HL-60/S4 treated with phorbol 12-myristate 13-acetate at 8.2 ng/mL for 4 days and 3 days (cell line): ENCODE data around the gene SHLD2.
"Not testable (repeated sequence)": the region's sequence is repeated elsewhere in the genome, so short reads cannot be mapped to it uniquely, and the experiment has no call there.

Experiments used
- in situ Hi-C: fragments of 300-500 bp; cut with MboI; formaldehyde crosslinking; loops from 2 replicates; pipeline ENCODE4 v1.15.0; 2022; ENCODE audit warnings: low sequenced_read_pairs

SHLD2 gene

DNA sequence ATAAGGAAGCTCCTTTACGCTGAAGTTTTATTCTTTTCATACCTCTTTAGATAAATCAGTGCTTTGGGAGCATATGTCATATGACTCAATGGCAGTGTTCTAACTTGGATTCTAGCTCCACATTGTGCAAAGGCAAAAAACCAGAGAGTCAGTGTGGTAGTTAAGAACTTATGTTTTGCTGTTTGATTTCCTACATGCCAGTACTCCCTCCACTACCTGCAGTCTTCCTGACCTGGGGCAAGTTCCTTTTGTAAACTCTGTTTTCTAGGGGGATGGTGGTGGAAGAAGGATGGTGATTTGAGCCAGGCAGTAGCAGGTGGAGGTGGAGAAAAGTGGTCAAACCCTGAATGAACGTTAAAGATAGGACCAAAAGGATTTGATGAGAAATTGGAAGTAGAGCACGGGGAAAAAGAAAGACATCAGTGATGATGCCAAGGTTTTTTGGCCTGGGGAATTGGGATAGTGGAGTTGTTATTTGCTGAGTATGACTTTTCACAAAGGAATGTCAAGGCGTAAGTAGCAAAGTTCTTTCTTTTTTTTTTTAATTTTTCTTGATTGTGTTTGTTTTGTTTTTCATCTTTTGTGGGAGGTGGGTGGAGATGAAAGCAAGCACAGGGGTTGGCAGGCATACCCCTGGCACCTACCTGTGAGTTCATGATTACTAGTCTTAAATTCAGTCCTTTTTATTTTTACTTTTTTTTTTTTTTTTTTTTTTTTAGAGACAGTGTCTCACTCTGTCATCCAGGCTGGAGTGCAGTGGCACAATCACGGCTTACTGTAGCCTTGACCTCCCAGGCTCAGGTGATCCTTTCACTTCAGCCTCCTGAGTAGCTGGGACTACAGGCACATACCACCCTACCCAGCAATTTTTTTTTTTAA is 47.5 kb downstream of the SHLD2 start:
- in situ Hi-C loops = not testable (repeated sequence)

DNA sequence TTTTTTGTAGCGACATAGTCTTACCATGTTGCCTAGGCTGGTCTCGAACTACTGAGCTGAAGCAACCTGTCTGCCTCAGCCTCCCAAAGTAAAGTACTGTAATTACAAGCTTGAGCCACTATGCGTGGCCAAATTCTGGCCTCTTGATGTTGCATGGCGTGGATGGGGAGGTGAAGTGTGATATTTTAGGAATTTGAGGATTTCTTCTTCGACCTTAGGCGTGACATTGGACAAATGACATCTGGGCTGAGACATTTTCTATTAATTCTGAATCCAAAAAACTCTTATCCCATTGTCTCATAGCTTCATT is 48.1 kb downstream of the SHLD2 start:
- in situ Hi-C loops = not testable (repeated sequence)

DNA sequence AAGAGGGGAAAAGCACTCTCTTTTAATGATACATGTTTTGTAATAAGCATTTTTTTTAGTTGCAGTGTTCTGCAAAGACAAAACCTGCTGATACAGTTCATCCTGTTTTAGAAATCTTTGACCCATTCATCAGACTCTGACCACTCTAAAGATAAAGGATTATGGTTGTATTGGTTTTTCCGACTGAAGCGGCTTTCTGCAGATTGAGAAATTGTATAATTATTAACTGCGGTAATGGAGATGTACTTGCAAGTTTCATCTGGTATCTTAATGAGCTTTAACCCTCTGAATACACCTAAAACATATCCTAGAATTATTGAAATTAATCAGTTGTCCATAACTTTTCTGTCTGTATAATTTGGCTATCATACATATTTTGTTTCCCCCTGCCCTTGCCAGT is 50.6 kb downstream of the SHLD2 start:
- in situ Hi-C loops = not testable (repeated sequence)

DNA sequence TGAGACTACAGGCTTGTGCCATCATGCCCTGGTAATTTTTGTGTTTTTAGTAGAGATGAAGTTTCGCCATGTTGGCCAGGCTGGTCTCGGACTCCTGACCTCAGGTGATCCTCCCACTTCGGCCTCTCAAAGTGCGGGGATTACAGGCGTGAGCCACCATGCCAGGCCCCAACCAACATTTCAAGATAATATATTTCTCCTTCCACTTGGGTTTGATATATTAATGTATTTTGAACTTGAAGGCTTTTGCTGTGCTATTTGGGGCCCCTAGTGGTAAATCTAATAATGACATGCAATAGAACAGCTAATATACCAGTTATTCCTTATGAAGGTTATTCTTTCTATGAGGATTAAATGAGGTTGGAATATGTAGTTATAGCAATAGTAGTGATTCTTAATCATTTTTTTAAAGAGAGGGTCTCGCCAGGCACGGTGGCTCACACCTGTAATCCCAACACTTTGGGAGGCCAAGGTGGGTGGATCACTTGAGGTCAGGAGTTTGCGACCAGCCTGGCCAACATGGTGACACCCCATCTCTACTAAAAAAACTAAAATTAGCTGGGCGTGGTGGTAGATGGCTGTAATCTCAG is 54.1 kb downstream of the SHLD2 start:
- in situ Hi-C loops = not testable (repeated sequence)

DNA sequence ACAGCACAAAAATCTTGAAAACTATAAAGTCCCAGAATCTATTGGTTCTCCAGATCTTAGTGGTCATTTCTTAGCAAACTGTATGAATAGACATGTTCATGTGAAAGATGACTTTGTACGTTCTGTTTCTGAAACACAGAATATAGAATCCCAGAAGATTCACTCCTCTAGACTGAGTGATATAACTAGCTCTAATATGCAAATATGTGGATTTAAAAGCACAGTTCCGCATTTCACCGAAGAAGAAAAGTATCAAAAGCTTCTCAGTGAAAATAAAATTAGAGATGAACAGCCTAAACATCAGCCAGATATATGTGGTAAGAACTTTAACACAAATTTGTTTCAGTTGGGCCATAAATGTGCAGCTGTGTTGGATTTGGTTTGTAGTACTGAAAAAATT is 56.5 kb downstream of the SHLD2 start:
- in situ Hi-C loops = not testable (repeated sequence)

DNA sequence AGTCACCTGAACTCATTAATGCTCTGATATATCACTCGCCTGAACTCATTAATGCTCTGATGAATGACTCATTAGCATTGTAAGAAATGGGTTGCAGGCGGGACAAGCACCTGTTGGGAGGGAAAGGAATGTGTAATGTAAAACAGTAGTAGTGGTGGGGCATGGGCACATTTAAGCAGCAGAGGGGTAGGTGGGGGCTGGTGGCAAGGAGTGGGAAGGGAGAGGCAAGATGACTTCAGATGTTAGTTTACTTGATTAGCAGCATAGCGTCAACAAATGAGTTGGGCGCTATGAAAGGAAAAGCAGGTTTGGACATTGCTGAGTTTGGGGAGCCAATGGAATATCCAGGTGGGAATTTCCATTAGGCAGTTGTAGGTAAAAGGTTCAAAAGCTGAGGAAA is 61.8 kb downstream of the SHLD2 start:
- in situ Hi-C loops = not testable (repeated sequence)

DNA sequence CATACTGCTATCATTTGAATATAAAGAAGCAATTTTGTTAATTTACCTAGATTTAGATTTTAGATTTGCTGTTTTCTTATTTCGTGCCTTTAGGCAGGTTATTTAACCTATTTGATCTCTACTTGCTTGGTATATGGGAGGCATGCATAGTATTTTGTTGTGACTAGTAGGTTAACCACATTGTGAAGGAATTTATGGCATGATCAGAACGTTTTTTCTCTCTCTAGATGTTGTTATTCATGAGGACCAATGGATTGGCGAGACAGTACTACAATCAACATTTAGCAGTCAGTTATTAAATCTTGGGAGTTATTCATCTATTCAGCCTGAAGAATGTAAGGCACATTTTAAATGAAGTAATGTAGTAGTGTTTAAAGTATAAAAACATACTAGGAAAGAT is 62.8 kb downstream of the SHLD2 start:
- in situ Hi-C loops = not testable (repeated sequence)

DNA sequence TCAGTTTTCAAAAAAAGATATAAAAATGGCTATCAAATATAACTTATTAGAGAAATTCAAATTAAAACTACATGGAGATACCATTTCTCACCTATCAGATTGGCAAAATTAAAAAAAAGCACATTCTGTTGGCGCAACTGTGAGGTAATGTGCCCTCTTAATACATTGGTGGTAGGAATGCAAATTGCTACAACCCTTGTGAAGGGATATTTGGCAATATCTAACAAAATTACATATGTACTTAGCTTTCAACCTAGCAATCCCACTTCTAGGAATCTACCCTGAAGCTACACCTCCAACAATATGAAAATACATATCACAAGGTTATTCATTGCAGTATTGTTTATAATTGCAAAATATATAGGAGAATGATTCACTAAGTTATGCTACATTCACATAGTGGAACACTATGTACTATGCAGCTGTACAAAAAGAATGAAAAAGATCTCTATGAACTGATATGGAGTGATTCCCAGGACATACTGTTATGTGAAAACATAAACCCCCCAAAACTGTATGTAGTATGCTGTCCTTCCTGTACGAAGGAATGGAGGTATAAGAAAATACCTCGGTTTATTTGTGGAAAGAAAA is 67.8 kb downstream of the SHLD2 start:
- in situ Hi-C loops = not testable (repeated sequence)

DNA sequence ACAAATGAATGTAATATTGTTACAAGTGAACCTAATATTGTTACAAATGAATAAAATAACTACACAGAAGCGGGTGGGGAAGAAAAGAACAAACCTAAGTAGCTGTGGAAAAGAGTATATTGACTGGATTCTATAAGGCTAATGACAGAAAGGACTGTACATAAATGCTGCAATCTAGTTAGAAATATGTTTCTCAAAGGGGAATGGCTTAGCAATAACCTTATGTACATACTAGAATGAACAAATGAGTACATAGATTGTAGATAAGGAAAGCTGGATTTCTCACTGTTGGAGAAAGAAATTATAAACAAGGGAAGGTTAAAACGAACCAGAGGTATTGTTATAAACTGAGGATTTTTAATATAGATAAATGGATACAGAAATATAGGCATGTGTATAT is 68.4 kb downstream of the SHLD2 start:
- in situ Hi-C loops = not testable (repeated sequence)

DNA sequence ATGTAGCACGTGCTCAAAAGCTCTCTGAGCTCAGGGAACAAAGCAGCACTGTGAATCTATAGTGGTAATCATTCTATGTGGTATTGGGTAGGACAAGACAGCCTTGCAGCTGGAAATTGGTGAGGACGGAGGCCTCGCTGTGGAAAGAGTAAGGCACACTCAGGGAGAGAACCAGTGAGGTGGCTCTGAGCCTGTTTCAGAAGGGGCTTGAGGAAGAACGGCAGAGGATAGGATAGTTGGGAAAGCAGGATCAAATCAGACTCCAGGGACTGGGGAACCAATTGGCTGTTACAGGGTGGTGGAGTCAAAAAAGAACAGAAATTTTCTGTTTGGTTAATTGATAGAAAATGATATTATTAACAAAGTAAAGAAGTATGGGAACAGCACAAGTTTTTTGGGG is 74.9 kb downstream of the SHLD2 start:
- in situ Hi-C loops = not testable (repeated sequence)

DNA sequence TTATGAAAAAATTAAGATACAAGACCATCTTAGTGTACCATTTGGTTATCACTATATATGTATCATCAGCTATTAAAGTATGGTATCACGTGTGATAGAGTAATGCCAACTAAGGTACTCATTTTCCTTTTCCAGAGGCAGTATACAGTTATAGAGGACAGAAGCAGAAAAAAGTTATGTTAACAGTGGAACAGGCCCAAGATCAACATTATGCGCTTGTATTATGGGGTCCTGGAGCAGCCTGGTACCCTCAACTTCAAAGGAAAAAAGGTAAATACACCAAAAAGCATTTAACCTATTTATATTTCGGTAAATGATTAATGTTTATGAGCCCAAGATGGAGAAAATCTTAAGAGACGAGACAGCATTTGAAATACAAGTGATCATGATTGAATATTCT is 75.7 kb downstream of the SHLD2 start:
- in situ Hi-C loops = not testable (repeated sequence)

DNA sequence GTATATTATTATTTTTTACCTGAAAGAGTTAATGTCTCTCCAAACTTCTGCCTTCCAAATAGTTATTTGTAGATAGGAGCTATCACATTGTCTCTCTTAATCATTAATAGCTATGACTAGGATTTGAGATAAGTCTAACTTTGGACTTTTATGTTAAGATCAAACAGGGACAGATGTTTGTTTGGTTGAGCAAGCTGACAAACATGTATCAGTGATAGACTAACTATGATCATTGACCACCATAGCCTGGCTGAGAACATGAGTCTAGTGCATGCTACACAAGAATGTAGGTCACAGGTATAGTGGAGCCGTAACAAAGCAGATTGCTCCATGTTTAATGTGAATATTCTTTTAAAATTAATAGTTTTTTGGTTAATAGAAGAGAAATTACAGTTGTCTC is 76.7 kb downstream of the SHLD2 start:
- in situ Hi-C loops = not testable (repeated sequence)

DNA sequence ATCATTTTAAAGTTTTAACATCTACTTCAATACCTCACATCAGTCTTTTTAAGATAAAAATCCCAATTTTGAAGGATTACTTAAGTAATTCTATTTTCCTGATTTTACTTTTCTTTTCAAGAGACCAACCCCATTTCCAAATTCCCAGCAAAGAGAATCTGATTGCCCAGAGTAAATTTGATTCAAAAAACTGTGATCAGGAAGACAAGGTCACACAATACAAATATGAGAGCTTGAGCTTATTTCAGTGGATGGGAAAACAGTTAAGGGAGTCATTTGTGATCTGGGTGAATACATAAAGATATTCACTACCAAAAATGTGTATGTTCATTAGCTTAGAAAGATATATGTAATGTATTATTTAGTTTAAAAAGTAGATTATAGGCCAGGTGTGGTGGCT is 77.2 kb downstream of the SHLD2 start:
- in situ Hi-C loops = not testable (repeated sequence)

DNA sequence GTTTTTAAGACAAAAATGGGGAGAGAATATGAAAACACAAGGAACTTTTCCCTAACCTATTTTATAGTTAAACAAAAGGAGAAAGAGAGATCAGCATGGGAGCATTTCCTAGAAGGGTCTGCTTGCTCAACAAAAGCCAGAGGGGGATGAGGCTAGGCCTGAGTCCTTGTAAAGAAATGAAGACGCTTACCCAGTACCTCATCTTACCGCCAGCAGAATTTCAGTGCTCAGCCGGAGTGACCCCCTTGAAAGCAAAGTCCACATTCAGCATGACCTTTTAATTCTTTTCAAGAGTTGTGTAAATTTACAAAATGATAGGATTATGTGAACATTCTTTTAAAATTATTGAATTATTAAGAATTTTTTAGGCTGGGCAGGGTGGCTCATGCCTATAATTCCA is 82.6 kb downstream of the SHLD2 start:
- in situ Hi-C loops = not testable (repeated sequence)

DNA sequence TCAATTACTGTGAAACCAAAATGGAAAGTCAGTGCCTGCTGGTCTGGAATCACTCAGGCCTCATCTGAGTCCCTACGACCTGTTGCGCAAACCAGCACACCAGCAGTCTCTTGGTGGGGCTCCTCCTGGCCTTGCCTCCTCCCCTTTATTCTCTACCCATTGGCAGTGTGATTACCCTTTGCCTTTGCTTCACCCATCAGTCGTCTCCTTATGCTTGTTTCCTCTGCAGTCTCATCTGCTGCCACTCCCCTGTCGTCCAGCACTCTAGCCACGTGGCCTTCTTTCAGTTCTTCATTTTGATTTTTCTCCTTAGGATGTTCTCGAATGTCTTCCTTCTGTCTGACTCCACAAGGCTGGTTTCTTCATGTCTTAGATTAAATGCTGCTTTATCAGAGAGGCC is 89.4 kb downstream of the SHLD2 start:
- in situ Hi-C loops = not testable (repeated sequence)

DNA sequence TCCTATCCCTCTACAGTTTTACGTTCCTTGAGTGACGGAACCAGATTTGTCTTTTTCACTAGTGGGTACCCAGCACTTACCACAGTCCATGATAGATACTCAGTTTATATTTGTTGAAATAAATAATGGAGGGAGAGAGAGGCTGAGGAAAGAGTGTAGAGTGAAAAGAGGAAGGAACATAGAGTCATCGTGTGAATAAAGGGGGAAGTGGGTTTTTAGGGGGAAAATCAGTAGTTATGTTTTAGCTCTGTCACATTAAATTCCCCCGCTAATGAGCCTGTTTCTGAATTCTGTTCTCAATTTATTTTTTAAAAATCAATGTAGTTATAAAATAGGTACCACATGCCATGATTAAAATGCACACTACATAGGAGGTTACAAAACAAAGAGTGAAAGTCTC is 91.0 kb downstream of the SHLD2 start:
- in situ Hi-C loops = not testable (repeated sequence)

DNA sequence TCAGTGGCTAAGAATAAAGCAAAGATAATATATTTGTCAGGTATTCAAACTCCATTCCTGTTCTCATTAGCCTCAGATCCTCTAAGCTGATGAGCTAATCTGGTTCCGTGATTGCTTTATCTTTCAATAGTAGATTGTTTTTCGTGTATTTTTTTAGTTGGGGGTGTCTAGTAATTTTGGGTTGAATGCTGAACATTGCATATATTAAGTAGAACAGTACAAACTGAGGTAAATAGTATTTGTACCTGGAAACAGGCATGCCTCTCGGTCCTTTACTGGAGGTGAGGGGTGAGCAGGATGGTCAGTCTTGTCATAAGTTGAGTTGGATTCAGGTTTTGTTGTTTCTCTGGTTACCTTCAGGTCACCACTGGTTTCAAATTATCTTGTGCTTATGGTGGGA is 92.6 kb downstream of the SHLD2 start:
- in situ Hi-C loops = not testable (repeated sequence)

DNA sequence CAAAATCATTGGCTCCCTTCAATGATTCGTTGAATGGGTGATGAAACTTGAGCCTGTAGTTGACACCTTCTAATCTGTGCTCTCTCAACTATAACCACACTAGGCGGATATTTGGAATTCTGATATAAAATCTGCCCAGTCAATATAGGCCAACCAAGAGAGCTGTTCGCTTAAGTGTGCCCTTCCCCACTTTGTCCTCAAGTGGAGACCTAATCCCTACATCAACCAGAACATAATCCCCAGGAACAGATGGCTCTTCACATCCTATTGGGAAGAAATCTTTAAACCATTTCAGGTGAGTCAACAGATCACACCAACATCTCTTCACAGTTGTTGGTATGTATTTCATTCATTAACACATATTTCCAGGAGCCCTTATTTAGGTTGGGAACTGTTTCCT is 96.8 kb downstream of the SHLD2 start:
- in situ Hi-C loops = not testable (repeated sequence)

DNA sequence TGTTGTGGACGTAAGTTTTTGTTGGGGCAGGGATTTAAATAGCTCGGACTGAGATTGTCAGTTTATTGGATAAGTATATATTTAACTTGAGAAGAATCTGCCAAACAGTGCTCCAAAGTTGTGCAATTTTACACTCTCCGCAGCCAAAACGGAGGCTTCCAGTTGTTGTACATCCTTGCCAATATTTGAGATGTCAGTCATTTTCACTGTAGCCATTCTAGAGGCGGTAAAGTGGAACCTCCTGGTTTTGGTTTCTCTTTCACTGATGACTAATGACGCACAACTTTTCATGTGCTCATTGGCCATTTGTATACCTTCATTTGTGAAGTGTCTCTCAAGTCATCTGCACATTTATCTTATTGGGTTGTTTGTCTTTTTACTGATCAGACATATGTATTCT is 105.9 kb downstream of the SHLD2 start:
- in situ Hi-C loops = not testable (repeated sequence)

DNA sequence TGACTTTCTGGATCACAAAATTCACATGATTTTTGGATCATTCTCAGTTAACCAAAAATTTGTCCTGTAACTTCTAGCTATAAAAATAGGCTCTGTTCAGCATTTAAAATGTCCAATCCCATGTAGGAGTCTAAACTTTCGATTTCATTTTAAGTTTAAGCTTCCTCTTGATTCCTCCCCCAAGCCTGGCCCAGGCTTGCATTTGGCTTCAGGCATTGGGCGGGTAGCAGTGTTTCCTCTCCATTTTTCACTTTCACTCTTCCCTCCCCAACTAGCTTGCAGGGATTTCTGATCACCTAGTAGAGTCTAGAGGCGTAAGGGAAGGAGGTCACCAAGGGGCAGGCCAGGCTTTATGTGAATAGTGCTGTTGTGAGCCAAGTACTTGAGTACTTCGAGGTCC is 109.8 kb downstream of the SHLD2 start:
- in situ Hi-C loops = not testable (repeated sequence)

DNA sequence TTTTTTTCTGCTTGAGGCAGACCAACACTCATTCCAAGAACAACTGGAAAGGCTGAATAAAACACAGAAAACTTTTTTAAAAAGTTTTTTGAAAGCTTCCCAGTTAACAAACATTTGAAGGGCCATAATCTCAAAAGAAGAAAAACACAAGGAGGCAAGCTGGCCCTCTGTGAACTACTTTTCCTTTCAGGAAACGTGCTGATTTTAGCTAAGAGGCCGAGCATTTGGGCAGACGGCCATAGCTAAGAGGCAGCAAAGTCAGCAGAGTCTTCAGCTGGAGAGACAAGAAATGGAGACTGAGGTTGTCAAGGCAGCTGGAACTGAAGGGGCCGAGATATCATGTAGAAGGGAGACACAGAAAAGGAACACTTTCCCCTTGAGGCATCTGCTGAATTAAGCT is 111.9 kb downstream of the SHLD2 start:
- in situ Hi-C loops = not testable (repeated sequence)

DNA sequence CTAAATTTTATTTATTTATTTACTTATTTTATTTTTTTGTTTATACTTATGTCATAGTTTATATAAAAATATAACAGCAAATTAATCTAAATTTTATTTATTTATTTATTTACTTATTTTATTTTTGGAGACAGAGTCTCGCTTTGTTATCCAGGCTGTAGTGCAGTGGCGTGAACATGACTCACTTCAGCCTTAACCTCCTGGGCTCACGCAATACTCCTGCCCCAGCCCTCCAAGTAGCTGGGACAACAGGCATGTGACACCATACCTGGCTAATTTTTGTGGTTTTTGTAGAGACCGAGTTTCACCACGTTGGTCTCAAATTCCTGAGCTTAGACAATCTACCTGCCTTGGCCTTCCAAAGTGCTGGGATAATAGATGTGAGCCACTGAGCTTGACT is 115.3 kb downstream of the SHLD2 start:
- in situ Hi-C loops = not testable (repeated sequence)
